HepG2 (cell line): ENCODE data around the gene FAM168A.

Source experiments
- POLR2A ChIP-seq, 2 experiments: IDR thresholded peaks; 2 replicates each; pipeline ENCODE4 v1.6.1; 2011; ENCODE audit warnings: low read depth in 2 of 2, low read length in 2 of 2, mild to moderate bottlenecking in 1 of 2, moderate library complexity in 1 of 2; ENCODE audit not compliant: insufficient read depth in 1 of 2
- SIN3A ChIP-seq: IDR thresholded peaks from 2 replicates; pipeline ENCODE4 v1.6.1; 2011; ENCODE audit warnings: low read depth, mild to moderate bottlenecking, control low read depth, low read length, borderline replicate concordance
- SMAD3 ChIP-seq: sonication (generic); formaldehyde crosslinking; IDR thresholded peaks from 2 replicates; pipeline ENCODE4 v1.4.0; 2020; ENCODE audit warnings: missing genetic modification reagents

DNA sequence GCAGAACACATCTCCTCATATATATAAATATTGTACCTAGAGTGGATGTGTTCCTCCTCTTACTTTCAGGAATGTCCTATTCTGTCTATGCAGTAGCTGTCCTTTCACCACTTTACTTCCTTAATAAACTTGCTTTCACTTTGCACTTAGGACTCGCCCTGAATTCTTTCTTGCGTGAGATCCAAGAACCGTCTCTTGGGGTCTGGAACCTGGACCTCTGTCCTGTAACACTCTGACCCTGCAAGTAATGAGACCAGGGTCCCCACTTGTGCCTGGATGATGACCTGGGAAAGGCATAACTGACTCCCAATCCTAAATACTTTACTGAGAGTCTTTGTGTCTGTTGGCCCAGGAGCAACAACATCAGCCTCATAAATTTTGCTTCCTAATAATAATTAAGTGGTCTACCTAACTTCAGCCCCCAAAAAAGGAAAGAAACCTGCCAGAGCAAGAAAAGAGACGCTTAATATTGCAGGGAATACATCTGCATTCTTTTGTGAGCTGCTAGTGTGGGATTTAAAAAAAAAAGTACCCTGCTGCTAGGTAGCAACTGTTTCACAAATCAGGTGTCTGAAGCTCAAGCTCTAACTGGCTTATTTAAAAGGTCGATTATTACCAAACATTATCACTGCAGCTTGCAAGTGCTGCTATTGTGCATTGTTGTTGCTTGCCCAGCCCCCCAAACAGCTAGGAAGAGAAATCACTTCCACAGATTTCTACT lies 69.3 kb downstream of the FAM168A start:
- TF ChIP-seq SIN3A (no peak), POLR2A (IDR thresholded peaks at IDR 0.05; ENCODE audit: insufficient read depth in 1 of 2, low read depth in 2 of 2, low read length in 2 of 2) (no peak), SMAD3 (no peak)
